Kidney (tissue), 14 donors: ENCODE data around the gene SHROOM2. TPM values are rescaled to one million over a fixed set of nuclear protein-coding genes. Genes with fewer than 3 reads are reported as not detected.

ENCODE experiments used
- DNase-seq, 5 donors: peaks; one replicate each; pipeline ENCODE4 v3.0.0-alpha.2; 2013 to 2020
- FAIRE-seq: peaks from 2 replicates; lab custom pipeline; 2012; peaks lifted over from hg19 to GRCh38; lab: Jason Lieb, UNC
- H3K27ac ChIP-seq, 2 donors: one replicate each; pipeline ENCODE4 v1.7.0; 2013; ENCODE audit warnings: low read depth in 2 of 2, low read length in 2 of 2, inconsistent platforms in 1 of 2
- H3K27me3 ChIP-seq: one replicate; pipeline ENCODE4 v1.7.1; 2013; ENCODE audit warnings: low read length, inconsistent platforms; ENCODE audit not compliant: control insufficient read depth, insufficient read depth
- H3K36me3 ChIP-seq, 3 donors: one replicate each; pipeline versions ENCODE4 v1.7.0 to v1.7.1; 2013; ENCODE audit warnings: low read length in 3 of 3, control low read depth in 1 of 3, inconsistent platforms in 1 of 3; ENCODE audit not compliant: insufficient read depth in 3 of 3, control insufficient read depth in 2 of 3
- H3K4me1 ChIP-seq, 3 donors: one replicate each; pipeline versions ENCODE4 v1.7.0 to v1.7.1; 2013; ENCODE audit warnings: low read length in 3 of 3, inconsistent platforms in 1 of 3, low read depth in 1 of 3; ENCODE audit not compliant: control insufficient read depth in 2 of 3, insufficient read depth in 2 of 3
- H3K4me3 ChIP-seq, 3 donors: one replicate each; pipeline versions ENCODE4 v1.7.0 to v1.8.1; 2013; ENCODE audit warnings: low read length in 3 of 3, control low read depth in 1 of 3, inconsistent platforms in 1 of 3
- H3K9ac ChIP-seq, 3 donors: one replicate each; pipeline versions ENCODE4 v1.7.0 to v1.7.1; 2013; ENCODE audit warnings: low read length in 3 of 3, control low read depth in 1 of 3, inconsistent platforms in 1 of 3
- H3K9me3 ChIP-seq, 3 donors: one replicate each; pipeline versions ENCODE4 v1.7.0 to v1.7.1; 2013; ENCODE audit warnings: low read length in 3 of 3, control low read depth in 1 of 3, inconsistent platforms in 1 of 3; ENCODE audit not compliant: control insufficient read depth in 2 of 3, insufficient read depth in 1 of 3
- CTCF ChIP-seq: IDR thresholded peaks from 3 replicates; pipeline ENCODE4 v1.5.1; 2012; ENCODE audit warnings: mild to moderate bottlenecking, moderate library complexity, borderline replicate concordance; ENCODE audit not compliant: insufficient read depth; ENCODE audit errors: extremely low read depth
- intact Hi-C: fragments of 100-400 bp; cut with DNase I; formaldehyde crosslinking; loops from one replicate; pipeline ENCODE4 v1.11.1; 2022
- polyA plus RNA-seq: library from polyadenylated mRNA; stranded (reverse); fragments of 350-450 nt; fragmentation: Illumina TruSeq; extraction: RNeasy Lipid Tissue Mini Kit (QIAGEN cat#74804); gene quantifications from one replicate; pipeline ENCODE4 v1.2.3, GENCODE V29; 2014; ENCODE audit warnings: low read depth, low replicate concordance; ENCODE audit not compliant: insufficient read depth
- total RNA-seq: library from RNA; stranded (reverse); fragmentation: NEBNext Ultra II Directional; extraction: Animal tissue kit (Norgen Biotek cat#: 25700); gene quantifications from one replicate; pipeline ENCODE4 v1.2.1, GENCODE V29; 2021
- donor health status: control.
- donor health status: control.
- donor health status: control.
- donor health status: control.
- donor health status: control.
- donor health status: DM: yes; HTN: yes; CAD: no.
- donor health status: Normal renal cell carcinoma (clear cell type).

SHROOM2 gene
- total and polyA plus RNA-seq, 2 donors from 2014 or later = 3.5 to 11.8 TPM

- H3K4me3 ChIP-seq = no peak overlapping the region
- H3K27me3 ChIP-seq = no peaks in the 10 kb centered on the region
- no peaks in the 10 kb centered on the region for H3K36me3 ChIP-seq
- no peak overlapping the region for H3K9ac ChIP-seq
- H3K4me1 ChIP-seq = no peaks in the 10 kb centered on the region
- peak overlapping the region in 1 of 2 donors; percentile 17 for H3K27ac ChIP-seq
- H3K9me3 ChIP-seq = no peaks in the 10 kb centered on the region
- DNase-seq (no peak), FAIRE-seq (no peak)
- intact Hi-C loops = no loop called here
- no peak for TF ChIP-seq CTCF
Observed at GRCh38 chrX:9844936-9845577, 58.8 kb downstream of the SHROOM2 start.

- no peak overlapping the region for H3K9ac ChIP-seq
- peak overlapping the region in 1 of 2 donors; percentile 17 for H3K27ac ChIP-seq
- no peaks in the 10 kb centered on the region for H3K4me1 ChIP-seq
- H3K9me3 ChIP-seq = no peaks in the 10 kb centered on the region
- intact Hi-C loops = no loop called here
- no peak for FAIRE-seq
- no peaks in the 10 kb centered on the region for H3K36me3 ChIP-seq
- TF ChIP-seq CTCF = no peak
- DNase-seq = no peak
- no peaks in the 10 kb centered on the region for H3K27me3 ChIP-seq
- H3K4me3 ChIP-seq = no peak overlapping the region
Observed at GRCh38 chrX:9845578-9845952, 59.3 kb downstream of the SHROOM2 start.

GRCh38 chrX:9846631-9847030 lies 60.4 kb downstream of the SHROOM2 start:
- FAIRE-seq (no peak), DNase-seq (no peak)
- no peaks in the 10 kb centered on the region for H3K4me1 ChIP-seq
- no peaks in the 10 kb centered on the region for H3K9me3 ChIP-seq
- H3K27me3 ChIP-seq = no peaks in the 10 kb centered on the region
- no peak overlapping the region for H3K4me3 ChIP-seq
- peak overlapping the region; percentile 32 to 69 for H3K27ac ChIP-seq
- TF ChIP-seq CTCF = no peak
- intact Hi-C loops = no loop called here
- no peaks in the 10 kb centered on the region for H3K36me3 ChIP-seq
- no peak overlapping the region for H3K9ac ChIP-seq

- Histone ChIP-seq H3K4me3 (no peak overlapping the region), H3K9ac (no peak overlapping the region), H3K27ac (peak overlapping the region in 1 of 2 donors; percentile 32), H3K36me3 (no peaks in the 10 kb centered on the region), H3K4me1 (no peaks in the 10 kb centered on the region), H3K9me3 (no peaks in the 10 kb centered on the region), H3K27me3 (no peaks in the 10 kb centered on the region)
- intact Hi-C loops = no loop called here
- DNase-seq (no peak), FAIRE-seq (no peak)
- no peak for TF ChIP-seq CTCF
Observed at GRCh38 chrX:9847071-9847470, 60.8 kb downstream of the SHROOM2 start.
